Activated CD4-positive, alpha-beta T cell treated with anti-CD3 and anti-CD28 coated beads, Interleukin-2, amount 10 ng/mL, durations not matched to agents 24 days and 14 days (primary cell): ENCODE measurements around the gene HIP1R. TPM values are rescaled to one million over a fixed set of nuclear protein-coding genes. Genes with fewer than 3 reads are reported as not detected.
A peak's percentile ranks its signal among the peaks of the same experiment; 100 is the strongest.
"Not testable (repeated sequence)": the region's sequence is repeated elsewhere in the genome, so short reads cannot be mapped to it uniquely, and the experiment has no call there.

Experiments used
- DNase-seq: peaks from one replicate; pipeline ENCODE4 v3.0.0; 2022
- H3K27ac Mint-ChIP-seq: one replicate; pipeline ENCODE4 v1.8.0; 2022; ENCODE audit warnings: mild to moderate bottlenecking, mixed read lengths
- H3K27me3 Mint-ChIP-seq: one replicate; pipeline ENCODE4 v1.8.0; 2022; ENCODE audit warnings: mixed read lengths
- H3K36me3 Mint-ChIP-seq: one replicate; pipeline ENCODE4 v1.8.0; 2022; ENCODE audit warnings: low read depth, mild to moderate bottlenecking, mixed read lengths
- H3K4me1 Mint-ChIP-seq: one replicate; pipeline ENCODE4 v1.8.0; 2021; ENCODE audit warnings: mixed read lengths
- H3K4me3 Mint-ChIP-seq: one replicate; pipeline ENCODE4 v1.8.0; 2022; ENCODE audit warnings: mild to moderate bottlenecking, moderate library complexity, mixed read lengths
- H3K9me3 Mint-ChIP-seq: one replicate; pipeline ENCODE4 v1.8.0; 2021; ENCODE audit warnings: mixed read lengths
- intact Hi-C: fragments of 100-400 bp; cut with micrococcal nuclease; formaldehyde crosslinking; loops from one replicate; pipeline ENCODE4 v1.15.1; 2023
- total RNA-seq: library from RNA; stranded (reverse); gene quantifications from 2 replicates; pipeline ENCODE4 v1.2.3, GENCODE V29; 2022

HIP1R gene
- total RNA-seq, 1 donor from 2014 or later: 25.8 TPM

DNA sequence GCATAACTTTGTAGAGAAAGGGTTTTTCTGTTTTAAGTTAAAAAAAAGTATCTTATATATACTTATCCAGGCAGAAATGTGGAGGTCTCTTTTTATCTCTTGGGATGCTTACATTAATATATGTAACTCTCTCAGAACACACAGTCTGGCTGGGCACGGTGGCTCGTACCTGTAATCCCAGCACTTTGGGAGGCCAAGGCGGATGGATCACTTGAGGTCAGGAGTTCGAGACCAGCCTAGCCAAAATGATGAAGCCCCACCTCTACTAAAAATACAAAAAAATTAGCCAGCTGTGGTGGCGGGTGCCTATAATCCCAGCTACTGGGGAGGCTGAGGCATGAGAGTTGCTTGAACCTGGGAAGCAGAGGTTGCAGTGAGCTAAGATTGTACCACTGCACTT lies 41.0 kb downstream of the HIP1R start:
- H3K4me3 Mint-ChIP-seq: peak overlapping the region; percentile 29
- H3K36me3 Mint-ChIP-seq: peaks cover 43% of the 10 kb centered on the region
- peaks cover 30% of the 10 kb centered on the region for H3K27me3 Mint-ChIP-seq
- peak overlapping the region; percentile 25 for H3K27ac Mint-ChIP-seq
- H3K9me3 Mint-ChIP-seq, DNase-seq: not testable (repeated sequence)
- H3K4me1 Mint-ChIP-seq: peaks cover 74% of the 10 kb centered on the region
- intact Hi-C loops: loop anchor here (1.0 to 10.0 kb wide), 3 partner anchors 11 to 199 kb away; no protein-coding TSS in a partner anchor

DNA sequence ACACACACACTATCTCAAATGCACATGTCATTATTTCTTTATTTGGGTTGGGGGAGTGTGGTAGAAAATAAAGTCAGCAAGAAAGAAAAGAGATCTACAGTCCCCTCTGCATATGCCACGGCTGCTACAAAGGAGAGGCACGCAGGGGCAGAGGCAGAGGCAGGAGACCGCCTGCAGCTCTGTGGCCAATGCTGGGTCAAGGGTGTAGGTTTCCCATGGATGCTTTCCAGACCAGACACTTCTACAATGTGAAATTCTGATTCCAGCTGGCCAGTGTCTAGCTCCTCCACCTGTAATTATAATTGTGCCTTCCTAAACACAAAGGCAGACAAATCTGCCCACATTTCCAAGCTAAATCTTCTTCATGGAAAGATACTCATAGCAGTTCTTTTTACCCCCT lies 41.5 kb downstream of the HIP1R start:
- Mint-ChIP-seq H3K27me3 (peaks cover 32% of the 10 kb centered on the region), H3K4me3 (no peak overlapping the region), H3K9me3 (no peaks in the 10 kb centered on the region), H3K4me1 (peaks cover 71% of the 10 kb centered on the region), H3K36me3 (peaks cover 41% of the 10 kb centered on the region), H3K27ac (no peak overlapping the region)
- no peak for DNase-seq
- intact Hi-C loops: loop anchor here (1.0 to 10.0 kb wide), 3 partner anchors 11 to 198 kb away; no protein-coding TSS in a partner anchor

DNA sequence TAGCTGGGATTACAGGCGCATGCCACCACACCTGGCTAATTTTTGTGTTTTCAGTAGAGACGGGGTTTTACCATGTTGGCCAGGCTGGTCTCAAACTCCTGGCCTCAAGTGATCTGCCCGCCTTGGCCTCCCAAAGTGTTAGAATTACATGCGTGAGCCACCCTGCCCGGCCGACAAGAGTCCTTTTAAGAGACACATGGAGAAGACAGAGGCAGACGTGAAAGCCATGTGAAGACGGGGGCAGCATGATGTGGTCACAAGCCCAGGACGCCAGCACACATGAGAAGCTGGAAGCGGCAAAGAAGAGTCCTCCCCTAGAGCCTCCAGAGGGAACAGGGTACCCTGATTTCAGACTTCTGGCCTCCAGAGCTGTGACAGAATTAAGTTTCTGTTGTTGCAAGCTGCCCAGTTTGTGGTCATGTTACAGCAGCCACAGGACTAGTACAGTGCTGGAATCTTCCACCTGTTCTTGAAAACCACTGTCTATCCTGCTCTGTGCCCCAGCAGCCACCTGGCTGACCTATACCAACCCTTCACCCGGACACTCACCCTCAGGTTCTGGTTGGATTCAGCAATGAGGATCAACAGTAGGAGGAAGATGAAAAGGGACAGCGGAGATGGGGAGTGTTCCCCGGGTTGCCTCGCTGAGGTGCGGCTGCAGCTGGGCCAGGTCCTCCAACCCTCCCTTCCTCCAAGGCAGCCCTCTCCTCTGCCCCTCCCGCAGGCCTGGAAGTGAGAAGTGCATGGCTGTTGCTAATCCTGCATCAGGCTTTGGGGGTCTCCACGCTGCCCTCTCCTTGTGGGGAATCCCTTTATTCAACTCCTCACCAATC lies 43.7 kb downstream of the HIP1R start:
- Mint-ChIP-seq H3K4me1 (peaks cover 62% of the 10 kb centered on the region), H3K27me3 (peaks cover 38% of the 10 kb centered on the region), H3K9me3 (peaks cover 3% of the 10 kb centered on the region), H3K36me3 (peaks cover 33% of the 10 kb centered on the region), H3K27ac (no peak overlapping the region), H3K4me3 (no peak overlapping the region)
- DNase-seq: no peak
- intact Hi-C loops: loop anchor here (5.0 to 10.0 kb wide), 2 partner anchors 157 to 196 kb away; no protein-coding TSS in a partner anchor

DNA sequence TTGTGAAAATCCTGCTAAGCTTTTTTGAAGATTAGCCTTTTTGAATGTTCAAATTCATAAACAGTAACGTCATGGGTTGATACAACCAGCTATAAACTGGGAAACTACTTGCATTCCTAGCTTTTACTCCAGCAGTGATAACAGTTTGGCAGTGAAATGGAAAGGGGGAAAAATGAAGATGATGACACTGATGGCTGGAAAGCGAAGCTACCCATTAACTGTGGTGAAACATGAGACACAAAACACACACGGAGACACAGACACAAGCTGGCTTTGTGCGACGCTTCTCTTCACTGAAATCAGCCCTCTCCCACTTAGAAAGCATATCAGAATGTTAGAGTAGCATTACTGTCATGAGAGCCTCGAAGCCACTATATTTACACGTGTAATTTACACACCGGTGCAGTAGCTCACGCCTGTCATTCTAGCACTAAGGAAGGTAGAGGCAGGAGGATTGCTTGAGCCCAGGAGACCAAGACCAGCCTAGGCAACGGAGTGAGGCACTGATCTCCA lies 45.0 kb downstream of the HIP1R start:
- Mint-ChIP-seq H3K27me3 (peaks cover 38% of the 10 kb centered on the region), H3K27ac (no peak overlapping the region), H3K36me3 (peaks cover 33% of the 10 kb centered on the region), H3K9me3 (peaks cover 3% of the 10 kb centered on the region), H3K4me1 (peaks cover 59% of the 10 kb centered on the region), H3K4me3 (no peak overlapping the region)
- DNase-seq: no peak
- intact Hi-C loops: no loop called here

DNA sequence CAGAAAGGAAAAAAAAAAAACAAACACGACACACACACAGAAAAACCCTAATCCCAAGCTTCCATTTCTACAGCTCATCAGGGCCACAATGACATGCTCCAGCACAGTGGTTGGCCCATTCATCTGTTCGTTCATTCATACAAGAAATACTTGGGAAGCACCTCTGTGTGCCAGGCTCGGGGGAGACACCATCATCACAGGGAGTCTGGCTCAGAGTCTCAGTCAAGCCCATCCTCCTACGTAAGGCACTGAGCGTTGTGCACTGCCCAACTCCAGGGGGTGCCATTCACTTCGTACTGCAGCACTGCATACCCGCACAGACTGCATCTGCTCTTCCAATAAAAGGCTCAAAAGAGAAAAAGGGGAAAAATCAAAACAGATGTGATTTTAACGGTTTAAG lies 45.4 kb downstream of the HIP1R start:
- Mint-ChIP-seq H3K27ac (no peak overlapping the region), H3K27me3 (peaks cover 38% of the 10 kb centered on the region), H3K9me3 (peaks cover 3% of the 10 kb centered on the region), H3K36me3 (peaks cover 33% of the 10 kb centered on the region), H3K4me3 (no peak overlapping the region), H3K4me1 (peaks cover 55% of the 10 kb centered on the region)
- intact Hi-C loops: no loop called here
- no peak for DNase-seq

DNA sequence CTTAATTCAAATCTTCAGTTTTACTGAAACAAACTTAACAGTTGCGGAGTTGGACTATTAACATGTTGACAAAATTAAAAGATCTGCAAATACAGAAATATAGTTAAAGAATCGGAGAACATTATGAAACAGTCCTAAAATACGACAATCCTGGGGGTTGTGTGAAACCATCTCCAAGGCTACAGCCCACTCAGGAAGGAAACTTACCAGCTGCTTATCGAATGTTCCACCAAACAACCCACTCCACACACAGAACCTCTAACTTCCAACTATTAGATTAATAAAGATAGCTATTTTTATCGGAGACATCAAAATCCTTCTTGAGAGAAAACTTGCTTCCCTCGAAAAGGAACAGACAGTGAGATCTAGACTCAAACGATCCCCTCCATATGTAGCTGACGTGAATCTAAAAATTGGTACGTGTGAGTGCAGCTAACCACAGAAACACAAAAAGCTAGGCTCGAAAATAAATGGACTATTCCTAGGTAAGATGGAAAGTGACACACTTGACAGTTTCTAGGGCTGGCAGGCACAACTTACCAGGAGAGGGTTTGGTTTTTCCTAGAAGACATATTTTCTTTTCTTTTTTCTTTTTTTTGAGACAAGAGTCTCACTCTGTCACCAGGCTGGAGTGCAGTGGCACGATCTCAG lies 47.8 kb downstream of the HIP1R start:
- DNase-seq: no peak
- Mint-ChIP-seq H3K4me1 (peaks cover 55% of the 10 kb centered on the region), H3K27me3 (peaks cover 34% of the 10 kb centered on the region), H3K4me3 (no peak overlapping the region), H3K9me3 (peaks cover 3% of the 10 kb centered on the region), H3K27ac (no peak overlapping the region), H3K36me3 (peaks cover 26% of the 10 kb centered on the region)
- intact Hi-C loops: no loop called here

DNA sequence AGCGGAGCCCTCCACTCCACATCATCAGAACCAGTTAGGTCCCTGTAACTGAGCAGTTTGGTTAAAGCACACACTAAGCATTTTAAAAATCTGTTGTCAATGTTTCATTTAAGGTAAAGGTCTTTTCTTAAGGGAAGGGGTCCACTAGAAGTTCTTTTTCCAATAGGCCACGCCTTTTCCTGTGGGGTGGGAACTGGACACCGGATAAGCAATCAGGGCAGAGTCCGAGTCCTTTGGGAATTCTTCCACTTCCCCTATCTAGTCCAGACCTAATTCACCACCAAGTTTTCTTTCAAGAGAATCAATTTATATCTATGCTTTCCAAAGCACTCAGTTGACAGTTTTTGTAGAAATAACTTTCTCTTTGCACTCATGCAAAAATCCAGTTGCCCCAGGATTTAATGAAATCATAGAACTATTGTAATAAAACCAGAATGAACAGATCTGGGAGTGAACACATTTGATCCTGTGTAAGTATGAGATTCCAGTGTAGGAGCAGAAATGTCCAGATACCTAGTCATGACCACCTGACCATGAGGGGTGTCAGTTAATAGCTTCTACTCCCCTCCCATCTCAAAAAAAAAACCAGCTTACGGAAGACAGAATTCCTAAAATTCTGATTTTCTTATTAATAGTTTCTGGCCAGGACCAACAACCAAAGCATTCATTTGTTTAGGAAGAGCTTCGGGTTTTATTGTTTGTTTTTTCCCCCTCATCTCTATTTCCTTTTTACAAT lies 49.0 kb downstream of the HIP1R start:
- peaks cover 30% of the 10 kb centered on the region for H3K27me3 Mint-ChIP-seq
- H3K9me3 Mint-ChIP-seq: peaks cover 3% of the 10 kb centered on the region
- peaks cover 58% of the 10 kb centered on the region for H3K4me1 Mint-ChIP-seq
- no peak overlapping the region for H3K27ac Mint-ChIP-seq
- H3K4me3 Mint-ChIP-seq: no peak overlapping the region
- DNase-seq: no peak
- intact Hi-C loops: no loop called here
- H3K36me3 Mint-ChIP-seq: peaks cover 22% of the 10 kb centered on the region

DNA sequence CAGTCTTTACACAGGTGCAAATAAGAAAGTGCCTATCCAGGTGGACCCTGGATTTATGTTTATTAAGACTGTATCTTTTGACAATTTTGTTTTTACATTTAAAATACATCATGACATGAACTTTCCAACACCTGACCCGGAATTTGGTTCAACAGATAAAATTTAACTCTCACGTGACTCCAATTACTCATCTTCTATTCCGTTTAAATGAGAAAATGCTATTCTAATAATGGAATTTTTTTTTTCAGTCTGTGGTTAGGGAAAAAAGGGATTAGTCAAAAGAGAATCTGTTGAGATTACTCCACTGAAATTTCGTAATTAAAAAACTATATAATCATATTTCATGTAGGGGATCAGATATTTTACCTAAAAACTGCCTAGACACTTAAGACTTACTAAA lies 49.6 kb downstream of the HIP1R start:
- no peak for DNase-seq
- intact Hi-C loops: no loop called here
- peaks cover 3% of the 10 kb centered on the region for H3K9me3 Mint-ChIP-seq
- H3K36me3 Mint-ChIP-seq: peaks cover 19% of the 10 kb centered on the region
- H3K27ac Mint-ChIP-seq: no peak overlapping the region
- peaks cover 58% of the 10 kb centered on the region for H3K4me1 Mint-ChIP-seq
- H3K27me3 Mint-ChIP-seq: peaks cover 25% of the 10 kb centered on the region
- H3K4me3 Mint-ChIP-seq: no peak overlapping the region

DNA sequence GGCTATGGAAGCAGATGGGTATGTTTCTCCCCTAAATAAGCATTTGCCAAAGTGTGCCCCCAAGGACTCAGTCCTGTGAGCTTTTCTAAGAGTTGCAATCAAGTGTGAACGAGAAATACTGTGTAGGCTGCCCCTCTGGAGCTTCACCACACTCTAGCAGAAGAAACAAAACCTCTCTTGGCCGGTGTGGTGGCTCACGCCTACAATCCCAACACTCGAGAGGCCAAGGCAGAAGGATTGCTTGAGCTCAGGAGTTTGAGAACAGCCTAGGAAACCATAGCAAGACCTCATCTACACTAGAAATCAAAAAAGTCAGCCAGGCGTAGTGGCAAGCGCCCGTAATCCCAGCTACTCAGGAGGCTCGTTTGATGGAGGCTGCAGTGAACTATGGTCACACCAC lies 50.9 kb downstream of the HIP1R start:
- peaks cover 3% of the 10 kb centered on the region for H3K9me3 Mint-ChIP-seq

DNA sequence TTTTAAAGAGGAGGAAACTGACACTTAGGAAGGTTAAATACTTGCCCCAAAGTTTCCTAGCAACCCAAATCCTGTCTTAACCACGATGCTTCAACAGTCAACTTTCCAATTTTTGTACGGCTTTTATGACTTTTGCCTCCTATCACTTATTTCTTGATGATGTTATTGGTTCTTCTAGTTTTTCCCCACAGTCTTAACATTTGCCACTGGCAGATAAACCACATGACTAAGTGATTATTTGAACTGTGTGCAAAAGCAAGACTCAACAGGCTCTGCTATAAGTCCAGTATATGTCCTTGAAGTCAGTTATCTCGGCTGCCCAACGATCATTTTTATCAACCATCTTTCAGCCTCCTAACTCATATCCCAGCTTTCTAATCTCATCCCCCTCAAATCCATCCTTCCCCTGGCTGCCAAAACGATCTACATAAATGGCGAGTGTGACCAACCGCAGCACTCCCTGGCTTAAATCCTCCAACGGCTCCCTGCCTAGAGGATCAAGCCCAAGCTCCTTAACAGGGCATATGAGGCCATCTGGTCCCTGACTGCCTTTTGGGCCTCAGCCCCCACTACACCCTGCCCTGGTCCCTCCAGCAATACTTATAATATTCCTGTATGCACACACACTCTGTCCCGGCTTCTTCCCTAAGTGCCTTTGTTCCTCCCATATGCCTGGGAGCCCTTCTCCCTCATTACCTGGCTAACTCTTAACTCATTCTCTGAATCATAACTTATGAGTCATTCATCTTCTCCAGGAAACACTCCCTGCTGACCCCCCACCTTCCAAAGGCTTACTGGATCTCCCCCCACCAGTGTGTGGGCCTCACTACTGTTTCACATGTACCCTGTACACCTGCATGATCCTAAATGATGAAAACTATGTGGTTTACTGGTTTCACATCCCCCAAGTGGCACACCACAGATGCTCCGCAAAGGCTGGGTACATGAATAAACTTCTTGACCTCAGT lies 51.9 kb downstream of the HIP1R start:
- peaks cover 13% of the 10 kb centered on the region for H3K27me3 Mint-ChIP-seq
- DNase-seq: peak; percentile 81
- peaks cover 3% of the 10 kb centered on the region for H3K9me3 Mint-ChIP-seq
- peak overlapping the region; percentile 77 for H3K4me3 Mint-ChIP-seq
- peaks cover 59% of the 10 kb centered on the region for H3K4me1 Mint-ChIP-seq
- intact Hi-C loops: loop anchor here (1.0 kb wide), 2 partner anchors 11 to 15 kb away; no protein-coding TSS in a partner anchor
- H3K36me3 Mint-ChIP-seq: peaks cover 10% of the 10 kb centered on the region
- peak overlapping the region; percentile 69 for H3K27ac Mint-ChIP-seq

More for the DNA sequence above, 50.9 kb downstream of the HIP1R start:
- peaks cover 56% of the 10 kb centered on the region for H3K4me1 Mint-ChIP-seq
- H3K4me3 Mint-ChIP-seq: no peak overlapping the region
- intact Hi-C loops: no loop called here
- DNase-seq: no peak
- H3K36me3 Mint-ChIP-seq: peaks cover 10% of the 10 kb centered on the region
- H3K27ac Mint-ChIP-seq: no peak overlapping the region
- peaks cover 19% of the 10 kb centered on the region for H3K27me3 Mint-ChIP-seq

DNA sequence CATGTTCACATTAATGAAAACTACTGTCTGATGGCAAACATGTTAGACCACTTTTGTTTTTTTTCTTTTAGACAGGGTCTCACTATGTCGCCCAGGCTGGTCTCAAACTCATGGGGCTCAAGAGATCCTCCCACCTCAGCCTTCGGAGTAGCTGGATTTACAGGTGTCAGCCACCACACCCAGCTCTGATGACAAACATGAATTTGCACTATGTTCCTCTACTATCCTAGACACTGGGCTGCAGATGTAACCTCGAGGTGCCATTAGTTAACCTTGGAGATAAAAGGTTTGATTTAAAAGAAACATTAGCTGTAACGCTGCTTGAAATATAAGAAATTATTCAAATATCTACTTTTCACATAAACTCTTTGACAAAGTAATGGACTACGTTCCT lies 52.6 kb downstream of the HIP1R start:
- intact Hi-C loops: loop anchor here (1.0 kb wide), 3 partner anchors 10 to 16 kb away; no protein-coding TSS in a partner anchor
- peak overlapping the region; percentile 69 for H3K27ac Mint-ChIP-seq
- H3K9me3 Mint-ChIP-seq: peaks cover 3% of the 10 kb centered on the region
- H3K4me1 Mint-ChIP-seq: peaks cover 59% of the 10 kb centered on the region
- H3K36me3 Mint-ChIP-seq: peaks cover 12% of the 10 kb centered on the region
- peak overlapping the region; percentile 77 for H3K4me3 Mint-ChIP-seq
- peaks cover 10% of the 10 kb centered on the region for H3K27me3 Mint-ChIP-seq
- no peak for DNase-seq

DNA sequence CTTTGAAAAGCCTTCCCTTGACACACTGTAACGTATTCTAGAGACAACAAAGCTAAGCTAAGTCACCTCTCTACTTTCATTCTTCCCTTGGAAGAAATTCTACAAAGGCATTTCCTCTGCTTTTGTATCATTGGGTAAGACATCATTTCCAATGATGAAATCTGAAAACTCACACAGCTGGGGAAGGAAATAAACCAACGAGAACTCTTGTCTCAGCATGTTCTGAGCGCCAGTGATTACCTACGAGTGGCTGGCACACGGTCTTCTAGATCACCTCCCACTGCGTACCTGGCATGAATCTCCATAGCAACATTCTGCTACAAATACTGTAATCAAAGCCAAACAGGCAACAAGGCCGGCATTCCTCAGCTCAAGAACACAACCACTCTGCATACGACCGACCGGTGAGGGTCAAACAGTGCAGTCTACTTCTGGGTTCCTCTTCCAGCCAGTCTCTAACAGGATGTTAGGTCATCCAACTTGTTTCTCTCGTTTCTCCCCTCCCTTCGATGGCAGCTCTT lies 53.0 kb downstream of the HIP1R start:
- intact Hi-C loops: loop anchor here (1.0 kb wide), 1 partner anchor 10 kb away; no protein-coding TSS in a partner anchor
- Mint-ChIP-seq H3K9me3 (peaks cover 3% of the 10 kb centered on the region), H3K4me1 (peaks cover 55% of the 10 kb centered on the region)

More for the DNA sequence above, 53.0 kb downstream of the HIP1R start:
- peak overlapping the region; percentile 91 for H3K27ac Mint-ChIP-seq
- H3K36me3 Mint-ChIP-seq: peaks cover 9% of the 10 kb centered on the region
- peak; percentile 85 for DNase-seq
- H3K27me3 Mint-ChIP-seq: peaks cover 7% of the 10 kb centered on the region
- H3K4me3 Mint-ChIP-seq: peak overlapping the region; percentile 77
